Nephron progenitor cell (in vitro differentiated cells): Measurements from ENCODE around the gene GPANK1.

Experiments
- DNase-seq: peaks from one replicate; pipeline ENCODE4 v3.0.0; 2021
- H3K27ac Mint-ChIP-seq: 2 replicates; pipeline ENCODE4 v1.8.0; 2021; ENCODE audit warnings: mild to moderate bottlenecking, moderate library complexity, mixed read lengths
- H3K27me3 Mint-ChIP-seq: 2 replicates; pipeline ENCODE4 v1.8.0; 2021; ENCODE audit warnings: mild to moderate bottlenecking, low read depth, mixed read lengths; ENCODE audit not compliant: poor library complexity
- H3K36me3 Mint-ChIP-seq: 2 replicates; pipeline ENCODE4 v1.8.0; 2021; ENCODE audit warnings: low read depth, mixed read lengths
- H3K4me1 Mint-ChIP-seq: 2 replicates; pipeline ENCODE4 v1.8.0; 2021; ENCODE audit warnings: mixed read lengths
- H3K4me3 Mint-ChIP-seq: 2 replicates; pipeline ENCODE4 v1.8.0; 2021; ENCODE audit warnings: mild to moderate bottlenecking, moderate library complexity, mixed read lengths
- H3K9me3 Mint-ChIP-seq: 2 replicates; pipeline ENCODE4 v1.8.0; 2021; ENCODE audit warnings: mild to moderate bottlenecking, moderate library complexity, mixed read lengths
- TF ChIP-seq, protein P1 (sequence below): fragments of 200-600 bp; sonication (generic); IDR thresholded peaks from 2 replicates; pipeline ENCODE4 v1.5.0; 2021; ENCODE audit warnings: antibody characterized with exemption

GPANK1 gene

DNA sequence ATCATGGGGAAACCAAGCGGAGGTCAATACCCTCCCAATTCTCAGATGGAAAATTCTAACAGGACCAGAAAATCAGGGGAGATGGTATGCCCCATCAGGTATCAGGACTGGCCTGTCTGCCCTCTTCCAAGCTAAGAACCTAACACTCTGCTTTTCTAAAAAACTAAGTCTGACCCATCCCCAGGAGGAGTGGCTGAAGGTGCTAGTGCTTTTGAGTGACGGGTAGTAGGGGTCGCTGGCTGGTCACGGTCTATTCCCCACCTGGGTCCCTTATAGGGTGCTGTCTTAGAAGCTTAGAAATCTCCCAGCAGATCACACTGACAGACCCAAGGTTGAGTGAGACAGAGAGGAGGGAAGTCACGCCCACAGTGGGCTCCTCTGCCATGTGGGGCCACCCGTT, 28.7 kb upstream of the GPANK1 start:
- peaks cover 60% of the 10 kb centered on the region for H3K36me3 Mint-ChIP-seq
- no peaks in the 10 kb centered on the region for H3K9me3 Mint-ChIP-seq
- no peak overlapping the region for H3K4me3 Mint-ChIP-seq
- TF ChIP-seq, protein P1, sequence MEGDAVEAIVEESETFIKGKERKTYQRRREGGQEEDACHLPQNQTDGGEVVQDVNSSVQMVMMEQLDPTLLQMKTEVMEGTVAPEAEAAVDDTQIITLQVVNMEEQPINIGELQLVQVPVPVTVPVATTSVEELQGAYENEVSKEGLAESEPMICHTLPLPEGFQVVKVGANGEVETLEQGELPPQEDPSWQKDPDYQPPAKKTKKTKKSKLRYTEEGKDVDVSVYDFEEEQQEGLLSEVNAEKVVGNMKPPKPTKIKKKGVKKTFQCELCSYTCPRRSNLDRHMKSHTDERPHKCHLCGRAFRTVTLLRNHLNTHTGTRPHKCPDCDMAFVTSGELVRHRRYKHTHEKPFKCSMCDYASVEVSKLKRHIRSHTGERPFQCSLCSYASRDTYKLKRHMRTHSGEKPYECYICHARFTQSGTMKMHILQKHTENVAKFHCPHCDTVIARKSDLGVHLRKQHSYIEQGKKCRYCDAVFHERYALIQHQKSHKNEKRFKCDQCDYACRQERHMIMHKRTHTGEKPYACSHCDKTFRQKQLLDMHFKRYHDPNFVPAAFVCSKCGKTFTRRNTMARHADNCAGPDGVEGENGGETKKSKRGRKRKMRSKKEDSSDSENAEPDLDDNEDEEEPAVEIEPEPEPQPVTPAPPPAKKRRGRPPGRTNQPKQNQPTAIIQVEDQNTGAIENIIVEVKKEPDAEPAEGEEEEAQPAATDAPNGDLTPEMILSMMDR = no peak
- peaks cover 25% of the 10 kb centered on the region for H3K4me1 Mint-ChIP-seq
- H3K27me3 Mint-ChIP-seq = no peaks in the 10 kb centered on the region
- DNase-seq = no peak
- H3K27ac Mint-ChIP-seq = no peak overlapping the region

DNA sequence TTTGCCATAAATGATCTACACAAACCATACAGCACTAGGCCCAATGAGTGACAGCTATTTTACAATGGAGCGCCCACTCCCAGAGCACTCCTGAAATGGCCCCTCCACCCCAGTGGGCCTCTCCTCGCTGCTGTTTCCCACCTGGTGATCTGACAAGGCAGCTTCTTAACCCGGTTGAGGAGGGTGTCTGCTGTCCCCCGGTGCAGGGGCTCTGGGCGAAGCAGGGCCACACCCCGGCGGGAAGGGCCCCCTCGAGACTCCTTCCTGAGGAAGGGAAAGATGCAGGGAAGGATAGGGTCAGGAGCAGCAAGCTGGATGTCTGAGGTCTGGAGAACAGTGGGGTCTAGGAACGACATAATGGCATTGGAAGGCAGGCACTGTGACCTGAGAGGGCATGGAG, 28.1 kb upstream of the GPANK1 start:
- no peak for DNase-seq
- Mint-ChIP-seq H3K4me3 (no peak overlapping the region), H3K4me1 (peaks cover 21% of the 10 kb centered on the region), H3K9me3 (no peaks in the 10 kb centered on the region), H3K27ac (peak overlapping the region; percentile 19), H3K36me3 (peaks cover 58% of the 10 kb centered on the region), H3K27me3 (no peaks in the 10 kb centered on the region)
- TF ChIP-seq, protein P1 = no peak

DNA sequence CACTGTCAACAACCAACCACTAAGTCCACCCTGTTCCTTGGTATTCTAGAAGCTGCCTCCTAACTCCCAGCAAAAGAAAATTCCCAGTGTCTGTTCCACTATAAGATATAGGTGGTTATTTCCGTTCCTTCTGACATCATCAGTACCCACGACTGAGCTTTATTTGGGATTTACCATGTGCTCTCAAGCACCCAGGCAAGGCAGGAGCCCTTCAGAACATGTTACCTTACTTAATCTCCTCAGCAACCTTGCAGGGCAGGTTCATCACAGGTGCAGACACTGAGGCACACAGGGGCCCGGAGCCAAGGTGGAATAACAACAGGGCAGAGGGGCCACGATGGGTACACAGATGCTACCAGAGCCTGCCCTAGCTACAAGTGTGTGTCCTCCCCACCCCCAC, 27.6 kb upstream of the GPANK1 start:
- no peak for DNase-seq
- H3K27me3 Mint-ChIP-seq = no peaks in the 10 kb centered on the region
- peak overlapping the region; percentile 76 for H3K27ac Mint-ChIP-seq
- H3K9me3 Mint-ChIP-seq = no peaks in the 10 kb centered on the region
- TF ChIP-seq, protein P1 = no peak
- peaks cover 16% of the 10 kb centered on the region for H3K4me1 Mint-ChIP-seq
- no peak overlapping the region for H3K4me3 Mint-ChIP-seq
- peaks cover 58% of the 10 kb centered on the region for H3K36me3 Mint-ChIP-seq

DNA sequence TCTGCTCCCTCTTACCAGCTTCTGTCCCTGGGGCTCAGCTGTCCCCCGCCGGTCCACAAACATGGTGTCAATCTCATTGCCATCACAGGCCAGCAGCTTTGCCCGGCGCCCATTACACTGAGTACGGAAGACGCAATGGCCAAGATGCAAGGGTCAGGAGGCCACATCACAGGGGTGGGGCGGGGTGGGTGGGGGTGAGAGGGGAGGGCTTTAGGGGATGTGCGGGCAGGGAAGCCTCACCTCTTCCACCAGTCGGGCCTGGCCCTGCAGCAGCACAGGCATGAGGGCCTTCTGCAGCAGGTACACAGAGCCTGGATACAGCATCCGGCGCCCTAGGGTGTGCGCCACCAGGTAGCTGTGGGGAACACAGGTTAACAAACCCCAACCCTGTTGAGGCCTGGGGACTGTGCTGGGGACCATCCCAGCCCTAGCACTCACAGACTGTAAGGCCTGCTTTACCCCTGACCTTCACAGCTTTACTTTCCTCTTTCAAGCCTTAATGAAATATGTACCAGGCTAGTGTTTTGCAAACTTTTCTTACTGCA, 26.8 kb upstream of the GPANK1 start:
- H3K27ac Mint-ChIP-seq = no peak overlapping the region
- no peaks in the 10 kb centered on the region for H3K9me3 Mint-ChIP-seq

DNA sequence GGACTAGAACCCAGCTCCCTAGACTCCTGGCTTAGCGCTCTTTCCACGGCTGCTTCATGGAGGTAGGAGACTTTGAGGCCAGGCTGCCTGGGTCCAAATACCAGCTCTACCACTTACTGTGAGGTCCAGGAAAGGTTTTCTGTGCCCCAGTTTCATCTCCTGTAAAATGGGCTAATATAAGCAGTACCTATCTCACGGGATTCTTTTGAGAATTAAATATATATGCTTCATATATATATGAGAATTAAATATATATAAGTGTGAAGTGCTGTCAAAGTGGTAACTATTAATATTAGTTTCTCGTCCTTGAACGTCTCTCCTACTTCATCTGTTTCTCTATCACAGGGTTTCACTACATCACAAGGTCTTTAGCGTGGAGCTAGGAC, 26.3 kb upstream of the GPANK1 start:
- no peaks in the 10 kb centered on the region for H3K27me3 Mint-ChIP-seq
- peak overlapping the region; percentile 97 for H3K27ac Mint-ChIP-seq
- H3K4me3 Mint-ChIP-seq = no peak overlapping the region
- no peaks in the 10 kb centered on the region for H3K9me3 Mint-ChIP-seq
- H3K36me3 Mint-ChIP-seq = peaks cover 58% of the 10 kb centered on the region
- TF ChIP-seq, protein P1 = no peak
- no peak for DNase-seq
- H3K4me1 Mint-ChIP-seq = peaks cover 13% of the 10 kb centered on the region

More for the DNA sequence above, 26.8 kb upstream of the GPANK1 start:
- Mint-ChIP-seq H3K27me3 (no peaks in the 10 kb centered on the region), H3K4me3 (no peak overlapping the region), H3K4me1 (peaks cover 13% of the 10 kb centered on the region), H3K36me3 (peaks cover 58% of the 10 kb centered on the region)
- no peak for DNase-seq
- TF ChIP-seq, protein P1 = no peak
